ENCODE data around the gene CUX1.
"Not testable (repeated sequence)": the region's sequence is repeated elsewhere in the genome, so short reads cannot be mapped to it uniquely, and the experiment has no call there.

CUX1 gene

DNA sequence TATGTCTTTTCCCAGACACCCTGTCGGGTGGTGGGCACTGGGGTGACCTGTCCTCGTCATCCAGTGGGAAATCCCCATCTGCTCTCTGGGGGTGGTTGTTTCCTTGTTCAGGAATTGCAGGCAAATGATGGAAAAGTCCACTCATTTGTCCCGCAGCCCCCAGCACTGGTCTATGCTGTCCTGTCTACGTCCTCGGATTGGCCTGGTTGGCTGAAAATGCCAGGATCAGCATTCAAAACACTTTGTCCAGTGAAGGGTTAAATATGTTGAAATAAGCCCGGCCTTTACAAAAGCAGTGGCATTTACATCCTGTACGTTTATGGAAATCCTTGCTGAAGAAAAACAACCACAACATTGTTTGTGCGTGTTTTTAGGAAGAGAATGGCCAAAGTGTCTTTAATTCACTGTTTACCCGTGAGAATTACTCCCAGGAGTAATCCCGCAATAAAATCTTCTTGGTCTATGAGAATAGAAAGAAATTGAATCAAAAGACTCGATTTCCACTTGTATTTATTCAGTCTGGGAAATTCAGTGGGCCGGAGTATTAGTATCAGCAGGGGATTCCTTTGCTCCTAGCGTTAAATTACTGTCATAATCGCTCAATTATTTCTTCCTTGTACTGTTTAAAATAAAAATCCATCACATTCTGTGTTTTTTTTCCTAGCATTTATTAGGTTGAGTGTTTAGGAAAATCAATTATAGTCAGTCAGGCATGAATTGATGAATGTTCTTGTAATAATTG, 352.4 kb downstream of the CUX1 start:
- DNase-seq, result no peak

GRCh38 chr7:102170393-102170970, 353.1 kb downstream of the CUX1 start:
- no peak for DNase-seq

- no peak for DNase-seq
Measured at GRCh38 chr7:102173669-102174068, 356.2 kb downstream of the CUX1 start.

GRCh38 chr7:102175423-102176170, 358.2 kb downstream of the CUX1 start:
- DNase-seq, result no peak

DNA sequence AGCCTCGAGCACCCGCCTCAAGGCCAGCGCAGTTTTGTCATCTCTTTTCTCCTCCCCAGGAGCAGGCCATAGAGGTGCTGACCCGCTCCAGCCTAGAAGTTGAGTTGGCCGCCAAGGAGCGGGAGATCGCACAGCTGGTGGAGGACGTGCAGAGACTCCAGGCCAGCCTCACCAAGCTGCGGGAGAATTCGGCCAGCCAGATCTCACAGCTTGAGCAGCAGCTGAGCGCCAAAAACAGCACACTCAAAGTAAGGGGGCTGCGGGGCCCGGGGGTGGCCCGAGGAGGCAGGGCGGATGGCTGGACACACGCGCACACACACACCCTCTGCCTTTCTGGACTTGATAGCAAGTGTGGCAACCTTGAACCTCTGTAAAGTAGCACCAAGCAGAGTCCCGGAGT, 361.0 kb downstream of the CUX1 start:
- DNase-seq, result no peak

DNA sequence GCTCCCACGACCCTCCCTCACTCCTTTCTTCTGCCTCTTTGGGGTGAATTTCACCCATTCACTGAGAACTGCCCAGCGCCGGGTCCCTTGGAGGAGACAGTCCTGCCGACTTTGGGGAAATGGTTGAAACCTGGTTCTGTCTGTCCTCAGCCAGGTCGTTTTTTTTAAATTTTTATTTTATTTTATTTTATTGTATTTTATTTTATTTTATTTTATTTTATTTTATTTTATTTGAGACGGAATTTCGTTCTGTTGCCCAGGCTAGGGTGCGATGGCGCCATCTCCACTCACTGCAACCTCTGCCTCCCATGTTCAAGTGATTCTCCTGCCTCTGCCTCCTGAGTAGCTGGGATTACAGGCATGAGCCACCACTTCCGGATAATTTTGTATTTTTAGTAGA, 363.3 kb downstream of the CUX1 start:
- DNase-seq, result no peak

GRCh38 chr7:102181517-102181916, 364.1 kb downstream of the CUX1 start:
- no peak for DNase-seq

DNA sequence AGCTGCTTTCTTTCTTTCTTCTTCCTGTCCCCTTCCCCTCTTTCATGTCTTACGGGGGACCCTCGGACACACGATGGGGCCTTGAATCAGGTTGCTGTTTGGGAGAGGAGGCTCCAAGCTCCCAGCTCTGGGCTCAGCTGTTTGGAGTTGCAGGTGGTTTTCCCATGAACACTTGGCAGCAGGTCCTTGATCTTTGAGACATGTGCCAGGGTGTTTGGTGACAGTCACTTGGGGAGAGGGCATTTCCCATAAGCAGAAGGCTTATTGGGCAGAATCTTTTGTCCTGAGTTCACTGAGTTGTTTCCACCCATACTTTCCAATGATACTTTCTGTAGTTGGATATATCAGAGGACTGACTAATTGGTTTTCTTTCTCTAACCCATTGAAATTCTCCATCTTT, 364.6 kb downstream of the CUX1 start:
- DNase-seq, result no peak

DNA sequence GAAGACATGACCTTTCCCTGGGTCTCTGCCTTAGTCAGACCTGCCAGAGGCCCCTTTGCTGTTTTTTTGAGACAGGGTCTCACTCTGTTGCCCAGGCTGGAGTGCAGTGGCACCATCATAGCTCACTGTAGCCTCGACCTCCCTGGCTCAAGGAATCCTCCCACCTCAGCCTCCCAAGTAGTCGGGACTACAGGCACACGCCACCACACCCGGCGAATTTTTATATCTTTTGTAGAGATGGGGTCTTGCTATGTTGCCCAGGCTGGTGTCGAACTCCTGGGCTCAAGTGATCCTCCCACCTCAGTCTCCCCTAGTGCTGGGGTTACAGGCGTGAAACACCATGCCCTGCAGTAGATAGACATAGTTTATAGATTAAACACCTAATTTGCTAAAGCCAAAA, 366.4 kb downstream of the CUX1 start:
- DNase-seq, result not testable (repeated sequence)

DNA sequence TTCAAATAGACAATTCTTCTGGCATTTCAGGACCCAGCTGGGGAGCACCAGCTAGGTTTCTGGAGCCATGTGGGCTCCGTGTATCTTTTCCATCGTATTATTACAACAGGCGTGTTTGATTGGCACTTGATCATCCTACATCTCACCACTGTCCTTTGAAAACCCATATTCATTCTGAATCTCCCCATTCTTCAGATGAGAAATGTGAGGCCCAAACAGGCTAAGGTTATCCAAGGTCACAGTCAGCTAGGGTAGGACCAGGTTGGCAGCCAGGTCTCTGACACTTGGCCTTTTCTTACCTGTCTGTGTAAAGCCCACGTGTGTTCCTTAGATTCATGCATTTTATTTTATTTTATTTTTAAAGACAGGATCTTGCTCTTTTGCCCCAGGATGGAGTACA, 366.9 kb downstream of the CUX1 start:
- no peak for DNase-seq

GRCh38 chr7:102185796-102186195, 368.4 kb downstream of the CUX1 start:
- DNase-seq, result no peak

GRCh38 chr7:102186306-102186705, 368.9 kb downstream of the CUX1 start:
- DNase-seq, result no peak

DNA sequence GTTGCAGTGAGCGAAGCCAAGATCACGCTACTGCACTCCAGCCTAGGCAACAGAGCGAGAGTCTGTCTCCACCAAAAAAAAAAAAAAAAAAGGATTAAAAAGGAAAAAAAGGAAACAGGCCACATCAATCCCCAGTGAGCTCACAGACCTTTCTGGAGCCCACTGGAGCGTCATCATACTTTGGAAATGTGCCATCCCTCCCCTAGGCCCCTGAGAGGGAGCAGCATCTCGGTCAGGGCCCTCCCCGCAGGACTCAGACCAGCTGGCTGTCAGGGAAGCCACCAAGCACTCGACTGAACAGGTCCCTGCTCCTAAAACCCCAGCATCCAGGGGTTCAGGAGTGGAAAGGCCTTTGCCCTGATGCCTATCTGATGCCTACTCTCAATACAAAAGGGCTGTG, 371.3 kb downstream of the CUX1 start:
- DNase-seq, result no peak

DNA sequence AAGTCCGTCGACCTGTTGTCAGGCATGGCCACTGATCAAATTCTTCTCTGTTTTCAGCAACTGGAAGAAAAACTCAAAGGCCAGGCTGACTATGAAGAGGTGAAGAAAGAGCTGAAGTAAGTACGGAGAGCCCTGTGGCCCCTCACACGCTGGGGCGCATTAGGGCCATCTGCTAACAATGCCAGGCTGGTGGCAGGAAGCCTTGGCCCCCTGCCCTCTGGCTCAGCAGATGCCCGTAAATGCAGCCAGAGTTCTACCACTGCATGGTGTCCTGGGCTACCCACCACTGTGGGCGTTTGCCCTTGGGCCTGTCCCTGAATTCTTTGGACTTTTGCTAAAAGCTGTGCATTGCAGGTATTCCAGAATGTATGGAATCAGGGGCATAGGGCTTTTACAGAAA, 372.3 kb downstream of the CUX1 start:
- DNase-seq, result no peak

DNA sequence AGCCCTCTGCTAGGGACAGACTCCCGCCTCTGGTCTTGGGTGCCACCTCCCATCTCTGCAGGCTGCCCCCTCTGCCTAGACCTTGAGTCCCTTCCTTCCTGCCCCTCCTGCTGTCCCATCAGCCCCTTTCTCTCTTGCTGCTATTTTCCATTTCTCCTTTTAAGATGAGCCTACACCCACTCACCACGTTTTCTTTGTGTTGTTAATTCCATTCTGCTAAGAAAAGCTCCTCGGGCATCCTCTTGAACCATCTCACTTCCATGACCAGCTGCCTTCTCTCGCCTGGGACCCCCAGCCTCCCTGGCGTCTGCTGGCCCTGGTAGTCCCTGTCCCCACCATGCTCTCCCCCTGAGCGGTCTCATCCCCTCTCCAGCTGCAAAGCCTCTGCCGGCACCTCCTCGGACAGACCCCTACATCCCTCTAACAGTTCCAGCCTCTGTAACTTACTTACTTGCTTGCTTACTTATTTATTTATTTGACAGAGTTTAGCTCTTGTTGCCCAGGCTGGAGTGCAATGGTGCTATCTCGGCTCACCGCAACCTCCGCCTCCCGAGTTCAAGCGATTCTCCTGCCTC, 373.4 kb downstream of the CUX1 start:
- DNase-seq, result no peak

GRCh38 chr7:102191556-102192379, 374.3 kb downstream of the CUX1 start:
- no peak for DNase-seq

DNA sequence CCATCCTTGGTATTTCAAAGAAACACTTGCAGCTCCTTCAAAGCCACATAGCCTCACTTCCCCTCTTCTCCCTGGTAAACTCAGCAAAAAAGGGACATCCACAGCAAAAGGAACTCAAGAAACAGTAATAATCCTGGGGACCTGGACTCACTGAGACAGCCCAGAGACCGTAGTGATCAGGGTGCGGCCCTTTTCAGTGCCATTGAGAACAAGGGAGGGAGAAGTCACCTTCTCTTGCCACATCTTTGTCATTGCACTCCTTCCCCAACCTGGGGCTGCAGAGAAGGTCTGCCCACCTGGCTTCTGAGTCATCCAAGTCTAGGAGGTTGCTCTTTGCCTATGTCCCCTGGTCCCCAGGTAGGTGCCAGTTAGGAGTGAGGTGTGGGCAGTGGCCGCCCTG, 375.4 kb downstream of the CUX1 start:
- no peak for DNase-seq

DNA sequence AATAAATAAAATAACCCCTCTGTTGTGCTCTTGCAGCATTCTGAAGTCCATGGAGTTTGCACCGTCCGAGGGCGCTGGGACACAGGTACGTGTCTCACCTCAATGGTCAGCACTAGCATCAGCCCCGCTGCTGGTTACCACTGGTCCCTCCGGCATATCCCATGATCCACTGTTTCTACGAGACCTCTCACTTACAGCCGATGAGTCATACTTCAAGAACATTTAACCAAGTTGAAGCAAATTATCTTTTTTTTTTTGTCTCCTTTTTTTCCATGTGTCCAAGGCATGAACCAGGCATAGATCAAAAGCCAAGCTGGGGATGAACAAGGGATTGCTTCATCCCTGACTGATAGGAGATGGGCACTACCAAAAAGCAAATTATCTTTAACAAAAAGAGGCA, 376.4 kb downstream of the CUX1 start:
- no peak for DNase-seq

DNA sequence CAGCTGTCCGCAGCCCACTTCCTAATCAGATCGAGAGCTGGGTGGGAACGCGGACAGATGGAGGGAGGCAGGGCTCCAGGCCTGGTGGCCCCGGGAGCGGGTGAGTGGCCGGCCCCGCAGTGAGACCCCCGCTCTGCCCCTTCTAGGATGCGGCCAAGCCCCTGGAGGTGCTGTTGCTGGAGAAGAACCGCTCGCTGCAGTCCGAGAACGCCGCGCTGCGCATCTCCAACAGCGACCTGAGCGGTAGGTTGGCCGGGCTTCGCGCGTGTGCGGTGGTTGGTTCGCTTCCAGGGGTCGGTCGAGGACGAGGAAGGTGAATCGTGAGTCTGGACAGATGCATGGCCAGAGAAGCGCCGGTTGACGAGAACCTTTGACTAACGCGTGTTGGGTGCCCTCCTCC, 377.9 kb downstream of the CUX1 start:
- no peak for DNase-seq

- DNase-seq, result no peak
Measured at GRCh38 chr7:102196028-102196427, 378.6 kb downstream of the CUX1 start.

- DNase-seq, result no peak
Measured at GRCh38 chr7:102197161-102197560, 379.7 kb downstream of the CUX1 start.

GRCh38 chr7:102197599-102197998, 380.2 kb downstream of the CUX1 start:
- no peak for DNase-seq

- DNase-seq, result no peak
Measured at GRCh38 chr7:102198417-102198956, 381.1 kb downstream of the CUX1 start.
